Upper lobe of right lung (tissue), 1 donor: ENCODE measurements around the gene NEURL4. TPM values are rescaled to one million over a fixed set of nuclear protein-coding genes. Genes with fewer than 3 reads are reported as not detected.

ENCODE experiments used
- ATAC-seq: fragments of 200-7000 bp; cut with Tn5 transposase; one replicate; pipeline ENCODE4 v1.9.1; 2020; ENCODE audit warnings: mild to moderate bottlenecking, moderate library complexity
- DNase-seq: peaks from one replicate; pipeline ENCODE4 v3.0.0-alpha.2; 2020
- H3K27ac ChIP-seq: fragments of 200-600 bp; one replicate; pipeline ENCODE4 v1.8.0; 2022
- H3K27me3 ChIP-seq: fragments of 200-600 bp; one replicate; pipeline ENCODE4 v1.8.0; 2022; ENCODE audit warnings: mild to moderate bottlenecking
- H3K36me3 ChIP-seq: fragments of 200-600 bp; one replicate; pipeline ENCODE4 v1.8.0; 2022
- H3K4me1 ChIP-seq: fragments of 200-600 bp; one replicate; pipeline ENCODE4 v1.8.0; 2022
- H3K4me3 ChIP-seq: fragments of 200-600 bp; one replicate; pipeline ENCODE4 v1.8.0; 2022; ENCODE audit warnings: mild to moderate bottlenecking
- H3K9me3 ChIP-seq: fragments of 200-600 bp; one replicate; pipeline ENCODE4 v1.8.0; 2022
- intact Hi-C: fragments of 100-400 bp; cut with DNase I; formaldehyde crosslinking; loops from one replicate; pipeline ENCODE4 v1.11.0; 2022
- total RNA-seq: library from RNA; stranded (reverse); fragmentation: NEBNext Ultra II Directional; extraction: Animal tissue kit (Norgen Biotek cat#: 25700); gene quantifications from one replicate; pipeline ENCODE4 v1.2.1, GENCODE V29; 2021
- TF ChIP-seq, protein P1 (sequence below): fragments of 200-600 bp; IDR thresholded peaks from one replicate; pipeline ENCODE4 v1.8.0; 2022; ENCODE audit warnings: antibody characterized with exemption
- donor health status: DM: no; HTN: yes; CAD: no; lungs with severe emphysema.

The NEURL4 gene
- total RNA-seq, 1 donor from 2014 or later: 37.6 TPM

DNA sequence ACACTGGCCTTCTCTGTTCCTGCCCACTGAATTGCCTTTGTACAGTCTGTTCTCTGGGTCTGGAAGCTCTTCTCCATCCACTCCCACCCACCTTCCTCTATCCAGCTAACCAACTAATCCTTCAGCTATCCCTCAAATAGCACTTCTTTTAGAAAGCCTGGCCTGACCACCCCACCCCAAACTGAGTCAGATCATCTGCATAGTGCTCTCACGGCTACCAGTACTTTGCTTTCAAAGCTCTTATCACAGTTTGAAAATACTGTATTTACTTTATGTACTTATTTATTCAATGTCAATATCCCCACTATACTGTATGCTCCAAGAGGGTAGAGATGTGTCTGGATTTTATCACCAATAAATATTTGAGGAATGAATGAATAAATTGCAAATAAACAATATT is 62.4 kb downstream of the NEURL4 start:
- H3K4me3 ChIP-seq: no peak overlapping the region
- H3K27ac ChIP-seq: no peak overlapping the region
- intact Hi-C loops: no loop called here
- DNase-seq (no peak), ATAC-seq (no peak)
- H3K27me3 ChIP-seq: peaks cover 4% of the 10 kb centered on the region
- no peaks in the 10 kb centered on the region for H3K36me3 ChIP-seq
- H3K4me1 ChIP-seq: peaks cover 10% of the 10 kb centered on the region
- TF ChIP-seq, protein P1, sequence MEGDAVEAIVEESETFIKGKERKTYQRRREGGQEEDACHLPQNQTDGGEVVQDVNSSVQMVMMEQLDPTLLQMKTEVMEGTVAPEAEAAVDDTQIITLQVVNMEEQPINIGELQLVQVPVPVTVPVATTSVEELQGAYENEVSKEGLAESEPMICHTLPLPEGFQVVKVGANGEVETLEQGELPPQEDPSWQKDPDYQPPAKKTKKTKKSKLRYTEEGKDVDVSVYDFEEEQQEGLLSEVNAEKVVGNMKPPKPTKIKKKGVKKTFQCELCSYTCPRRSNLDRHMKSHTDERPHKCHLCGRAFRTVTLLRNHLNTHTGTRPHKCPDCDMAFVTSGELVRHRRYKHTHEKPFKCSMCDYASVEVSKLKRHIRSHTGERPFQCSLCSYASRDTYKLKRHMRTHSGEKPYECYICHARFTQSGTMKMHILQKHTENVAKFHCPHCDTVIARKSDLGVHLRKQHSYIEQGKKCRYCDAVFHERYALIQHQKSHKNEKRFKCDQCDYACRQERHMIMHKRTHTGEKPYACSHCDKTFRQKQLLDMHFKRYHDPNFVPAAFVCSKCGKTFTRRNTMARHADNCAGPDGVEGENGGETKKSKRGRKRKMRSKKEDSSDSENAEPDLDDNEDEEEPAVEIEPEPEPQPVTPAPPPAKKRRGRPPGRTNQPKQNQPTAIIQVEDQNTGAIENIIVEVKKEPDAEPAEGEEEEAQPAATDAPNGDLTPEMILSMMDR: no peak
- no peaks in the 10 kb centered on the region for H3K9me3 ChIP-seq

Other genes starting within 250 kb of the NEURL4 start
- 12.6 TPM for gene CLEC10A, start 249.1 kb downstream of the NEURL4 start, total RNA-seq
- gene ASGR2, start 214.5 kb downstream of the NEURL4 start, total RNA-seq: 1.3 TPM
- gene ASGR1, start 150.0 kb downstream of the NEURL4 start, total RNA-seq: 4.3 TPM
- gene DLG4, start 109.5 kb downstream of the NEURL4 start, total RNA-seq: 30.7 TPM
- 544 TPM for gene ACADVL, start 109.4 kb downstream of the NEURL4 start, total RNA-seq
- gene DVL2, start 94.8 kb downstream of the NEURL4 start, total RNA-seq: 41.0 TPM
- gene PHF23, start 89.9 kb downstream of the NEURL4 start, total RNA-seq: 36.9 TPM
- 547 TPM for gene GABARAP, start 86.9 kb downstream of the NEURL4 start, total RNA-seq
- 141 TPM for gene CTDNEP1, start 77.6 kb downstream of the NEURL4 start, total RNA-seq
- 35.0 TPM for gene ELP5, start 77.1 kb downstream of the NEURL4 start, total RNA-seq
- gene CLDN7, start 66.9 kb downstream of the NEURL4 start, total RNA-seq: 117 TPM
- gene SLC2A4, start 47.6 kb downstream of the NEURL4 start, total RNA-seq: 1.6 TPM
- gene YBX2, start 34.7 kb downstream of the NEURL4 start, total RNA-seq: not detected
- gene EIF5A, start 21.7 kb downstream of the NEURL4 start, total RNA-seq: 241 TPM
- gene GPS2, start 14.0 kb downstream of the NEURL4 start, total RNA-seq: 62.9 TPM
- 23.2 TPM for gene ACAP1, start 7.2 kb upstream of the NEURL4 start, total RNA-seq
- gene KCTD11, start 22.8 kb upstream of the NEURL4 start, total RNA-seq: 8.9 TPM
- gene TMEM95, start 25.8 kb upstream of the NEURL4 start, total RNA-seq: not detected
- gene TNK1, start 51.8 kb upstream of the NEURL4 start, total RNA-seq: 5.8 TPM
- 30.3 TPM for gene PLSCR3, start 65.2 kb upstream of the NEURL4 start, total RNA-seq
- gene TMEM256, start 74.8 kb upstream of the NEURL4 start, total RNA-seq: 45.2 TPM
- 11.7 TPM for gene NLGN2, start 78.5 kb upstream of the NEURL4 start, total RNA-seq
- gene SPEM1, start 91.0 kb upstream of the NEURL4 start, total RNA-seq: not detected
- gene SPEM2, start 96.3 kb upstream of the NEURL4 start, total RNA-seq: not detected
- not detected for gene SPEM3, start 99.5 kb upstream of the NEURL4 start, total RNA-seq
- gene TMEM102, start 106.1 kb upstream of the NEURL4 start, total RNA-seq: 7.4 TPM
- gene FGF11, start 110.2 kb upstream of the NEURL4 start, total RNA-seq: 1.1 TPM
- 10.1 TPM for gene CHRNB1, start 115.7 kb upstream of the NEURL4 start, total RNA-seq
- gene ZBTB4, start 150.3 kb upstream of the NEURL4 start, total RNA-seq: 84.7 TPM
- gene SLC35G6, start 152.1 kb upstream of the NEURL4 start, total RNA-seq: not detected
- 105 TPM for gene POLR2A, start 155.0 kb upstream of the NEURL4 start, total RNA-seq
- gene TNFSF12, start 219.7 kb upstream of the NEURL4 start, total RNA-seq: 75.7 TPM
- gene TNFSF13, start 229.4 kb upstream of the NEURL4 start, total RNA-seq: 101 TPM
- 57.6 TPM for gene SENP3, start 232.6 kb upstream of the NEURL4 start, total RNA-seq